ENCODE data around the gene PDE8A. TPM values are rescaled to one million over a fixed set of nuclear protein-coding genes. Genes with fewer than 3 reads are reported as not detected.
A peak's percentile ranks its signal among the peaks of the same experiment; 100 is the strongest.

The PDE8A gene
- total and polyA plus RNA-seq, 2 of the 13 experiments (the other 11 are each of a cell fraction or from before 2014, with no cell fraction given) = 26.3 to 48.5 TPM

GRCh38 chr15:84955089-84955848 lies 26.4 kb upstream of the PDE8A start (continued):
- TF ChIP-seq ZNF556 (CRISPR knock-in tag; IDR thresholded peaks at IDR 0.05; ENCODE audit: borderline replicate concordance) (no peak), ZNF891 (CRISPR knock-in tag; IDR thresholded peaks at IDR 0.05) (0 out of 2 replicates have a peak, but pooled peaks have one; percentile 41), UBTF (CRISPR knock-in tag; IDR thresholded peaks at IDR 0.05) (no peak), RNF2 (conservative IDR thresholded peaks at IDR 0.05; ENCODE audit: low read depth) (no peak), ZNF292 (CRISPR knock-in tag; IDR thresholded peaks at IDR 0.05; ENCODE audit: borderline replicate concordance, low read depth) (peak; percentile 65; the same call in 1 of the 2 replicates), ZNF570 (CRISPR knock-in tag; IDR thresholded peaks at IDR 0.05; ENCODE audit: borderline replicate concordance) (no peak), GATAD2A (CRISPR knock-in tag; IDR thresholded peaks at IDR 0.05) (peak; percentile 63), PRDM15 (CRISPR knock-in tag; IDR thresholded peaks at IDR 0.05) (peak; percentile 67; the same call in 1 of the 2 replicates), PATZ1 (CRISPR knock-in tag; IDR thresholded peaks at IDR 0.05) (0 out of 2 replicates have a peak, but pooled peaks have one; percentile 38), THRA (CRISPR knock-in tag; IDR thresholded peaks at IDR 0.05; ENCODE audit: borderline replicate concordance) (0 out of 2 replicates have a peak, but pooled peaks have one; percentile 12), MEIS2 (CRISPR knock-in tag; IDR thresholded peaks at IDR 0.05) (no peak), ELF3 (CRISPR knock-in tag; IDR thresholded peaks at IDR 0.05) (peak; percentile 54), YY1 (IDR thresholded peaks at IDR 0.05; ENCODE audit: insufficient read depth, insufficient replicate concordance, low read depth, low read length) (peak; percentile 17), SP1 (IDR thresholded peaks at IDR 0.05) (no peak), SP1 (CRISPR knock-in tag; IDR thresholded peaks at IDR 0.05) (no peak), ZNF749 (CRISPR knock-in tag; IDR thresholded peaks at IDR 0.05; ENCODE audit: borderline replicate concordance) (no peak), DNMT1 (CRISPR knock-in tag; IDR thresholded peaks at IDR 0.05) (no peak), STAG1 (CRISPR knock-in tag; IDR thresholded peaks at IDR 0.05) (peak; percentile 95), KLF9 (CRISPR knock-in tag; IDR thresholded peaks at IDR 0.05; ENCODE audit: low read depth) (no peak), CBX2 (IDR thresholded peaks at IDR 0.05; ENCODE audit: low read depth, low read length) (no peak), CBX2 (CRISPR knock-in tag; IDR thresholded peaks at IDR 0.05; ENCODE audit: low read depth) (no peak)
